NCI-H510A treated with DMSO at 0.1 percent for 48 hours (cell line): ENCODE measurements around the gene HAVCR1.
"Not testable (repeated sequence)": the region's sequence is repeated elsewhere in the genome, so short reads cannot be mapped to it uniquely, and the experiment has no call there.

Experiments
- DNase-seq: peaks from one replicate; lab custom pipeline; 2025; lab: John Stamatoyannopoulos, UW

The HAVCR1 gene

DNA sequence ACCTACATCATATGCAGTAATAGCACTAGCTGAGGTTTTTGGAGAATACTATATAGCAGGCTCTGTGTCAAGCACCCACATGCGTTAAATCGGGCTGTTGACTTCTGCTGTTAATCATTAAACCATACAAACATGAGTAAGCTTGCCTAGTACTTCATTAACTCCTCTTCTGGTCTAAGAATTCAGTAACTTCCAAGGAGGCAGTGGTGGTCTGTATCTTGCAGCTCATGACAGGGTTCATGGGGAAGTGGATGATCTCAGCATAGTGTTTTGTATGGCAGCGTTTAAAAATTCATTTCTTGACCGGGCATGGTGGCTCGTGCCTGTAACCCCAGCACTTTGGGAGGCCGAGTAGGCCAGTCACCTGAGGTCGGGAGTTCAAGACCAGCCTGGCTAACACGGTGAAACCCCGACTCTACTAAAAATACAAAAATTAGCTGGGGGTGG lies at the start of gene HAVCR1:
Gene HAVCR1 (minus strand): TSS at position 24 of the 447 bp plus-strand sequence. CDS start 1,173 bp downstream, outside the sequence.
- DNase-seq, result no peak

DNA sequence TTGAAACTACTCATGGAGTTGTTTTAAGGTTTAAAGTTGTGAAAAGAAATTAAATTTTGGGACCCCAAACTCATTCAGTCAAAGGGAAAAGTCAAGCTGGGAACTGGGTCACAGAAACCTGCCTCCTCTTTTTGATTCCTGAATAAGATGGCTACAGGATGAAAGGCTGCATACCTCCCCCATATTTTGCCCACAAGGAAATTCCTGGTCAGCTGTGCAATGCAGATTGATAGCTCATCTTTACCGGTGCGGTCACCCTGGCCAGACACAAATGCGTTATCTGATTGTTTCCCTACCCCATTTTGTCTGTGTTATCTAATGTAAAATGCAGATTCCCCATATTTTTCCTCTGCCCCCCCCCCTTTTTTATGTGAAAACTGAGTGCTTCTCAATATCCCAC lies 48.6 kb upstream of the HAVCR1 start:
- no peak for DNase-seq

DNA sequence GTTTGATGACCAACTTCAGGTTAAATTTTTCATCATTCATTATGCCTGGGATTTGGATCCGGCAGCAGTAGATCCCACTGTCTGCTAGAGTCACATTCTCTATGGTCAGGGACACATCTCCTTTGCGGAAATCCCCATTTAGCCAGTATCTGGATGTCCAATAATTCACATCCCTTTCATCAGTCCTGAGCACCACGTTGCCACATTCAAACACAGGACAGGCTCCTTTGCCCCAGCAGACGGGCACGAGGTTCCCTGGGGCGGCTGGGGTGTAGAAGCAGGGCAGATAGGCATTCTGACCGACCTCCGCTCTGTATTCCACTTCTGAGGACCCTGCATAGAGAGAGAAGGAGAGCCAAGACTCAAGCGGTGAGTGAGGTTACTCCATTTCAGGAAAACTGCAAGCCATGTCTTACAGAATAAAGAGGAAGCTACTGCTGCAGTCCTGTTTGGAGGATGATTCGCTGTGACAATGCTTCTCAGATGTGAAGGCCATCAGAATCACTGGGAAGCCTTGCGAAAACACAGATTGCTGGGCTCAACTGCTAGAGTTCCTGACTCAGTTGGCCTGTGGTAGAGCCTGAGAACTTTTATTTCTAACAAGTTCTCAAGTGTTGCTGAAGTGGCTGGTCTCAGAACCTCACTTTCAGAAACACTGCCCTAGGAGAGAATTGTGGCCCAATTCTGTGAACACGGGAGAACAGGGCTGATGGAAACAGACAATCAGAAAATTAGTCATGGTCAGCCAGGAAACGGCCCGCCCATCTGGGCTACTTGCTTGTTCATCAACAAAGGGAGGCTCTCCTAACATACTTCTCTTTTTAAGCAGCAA lies 47.9 kb upstream of the HAVCR1 start:
- no peak for DNase-seq

DNA sequence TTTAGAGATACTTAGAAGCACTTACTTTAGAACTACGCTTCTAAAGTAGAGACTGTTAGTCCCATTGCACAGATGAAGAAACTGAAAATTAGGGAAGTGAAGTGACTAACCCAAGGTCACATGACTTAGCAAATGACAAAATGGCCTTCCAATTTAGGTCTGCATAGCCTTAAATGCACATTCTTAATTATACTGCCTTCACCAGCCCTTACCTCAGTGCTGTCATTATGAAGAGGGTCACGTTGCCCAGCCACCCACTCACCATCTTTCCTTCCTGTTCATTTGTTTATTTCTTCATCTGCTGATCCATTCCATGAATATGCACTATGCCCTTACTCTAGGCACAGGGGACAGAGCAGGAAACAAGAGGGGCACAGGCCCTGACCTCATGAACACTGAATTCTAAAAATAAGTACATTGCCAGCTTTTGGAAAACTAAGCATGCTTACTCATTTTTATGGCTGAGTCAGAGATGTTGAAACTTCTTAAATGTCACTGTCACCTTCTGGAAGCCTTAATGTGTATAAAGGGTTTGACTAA lies 41.3 kb upstream of the HAVCR1 start:
- DNase-seq, result no peak

DNA sequence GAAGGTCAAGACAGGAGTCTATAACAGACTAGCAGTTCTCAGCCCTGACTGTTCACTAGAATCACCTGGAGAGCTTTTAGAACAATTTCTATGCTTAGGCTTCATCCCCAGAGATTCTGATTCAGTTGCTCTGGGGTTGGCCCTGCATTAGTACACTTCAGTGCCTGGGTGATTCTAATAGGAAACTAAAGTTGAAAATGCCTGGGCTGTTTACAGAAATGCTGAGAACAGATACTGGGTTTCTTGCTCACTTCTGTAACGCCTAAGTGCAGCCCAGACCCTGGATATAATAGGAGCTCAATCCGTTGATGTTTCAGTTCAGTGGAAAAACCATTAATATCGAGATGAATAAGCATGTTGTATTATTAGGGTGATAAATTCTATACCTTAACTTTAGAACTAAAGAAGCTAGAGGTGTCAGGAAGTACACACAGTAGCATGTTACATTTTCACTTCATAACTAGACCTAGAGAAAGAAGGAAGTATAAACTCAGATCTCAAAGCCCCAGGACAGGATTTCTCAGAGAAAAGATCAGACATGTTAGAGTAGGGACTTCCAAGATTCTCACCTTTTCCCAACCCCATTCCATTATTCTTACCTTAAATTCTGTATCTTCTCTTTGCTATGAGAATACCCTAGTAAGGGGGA lies 29.6 kb upstream of the HAVCR1 start:
- DNase-seq, result no peak

DNA sequence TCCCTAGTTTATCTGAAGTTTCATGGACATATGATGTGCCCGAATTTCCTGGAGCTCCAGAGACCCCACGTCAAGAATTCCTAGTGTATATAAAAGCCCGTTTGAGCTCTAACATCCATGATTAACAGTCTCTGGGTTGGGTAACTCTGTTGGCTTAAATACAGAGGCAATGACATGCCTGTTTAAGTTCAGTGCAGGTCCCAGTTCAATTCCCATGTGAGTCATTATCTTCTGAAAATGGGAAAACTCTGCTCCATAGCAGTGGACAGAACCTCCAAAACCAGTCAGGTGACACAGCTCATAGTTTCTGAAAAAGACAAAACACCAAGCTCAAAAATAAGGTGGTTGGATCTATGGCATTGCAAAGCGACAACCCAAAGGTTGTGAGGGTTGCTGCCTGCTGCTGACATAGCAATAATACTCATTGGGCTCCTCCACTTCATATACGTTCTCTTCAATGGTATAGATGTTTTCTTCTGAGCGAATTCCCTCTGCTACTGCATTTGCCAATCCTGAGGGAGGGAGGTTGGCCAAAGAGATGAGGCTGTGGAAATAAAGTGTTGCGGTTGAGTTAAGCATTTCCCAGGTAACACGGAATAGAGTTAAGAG lies 27.9 kb upstream of the HAVCR1 start:
- DNase-seq, result no peak

DNA sequence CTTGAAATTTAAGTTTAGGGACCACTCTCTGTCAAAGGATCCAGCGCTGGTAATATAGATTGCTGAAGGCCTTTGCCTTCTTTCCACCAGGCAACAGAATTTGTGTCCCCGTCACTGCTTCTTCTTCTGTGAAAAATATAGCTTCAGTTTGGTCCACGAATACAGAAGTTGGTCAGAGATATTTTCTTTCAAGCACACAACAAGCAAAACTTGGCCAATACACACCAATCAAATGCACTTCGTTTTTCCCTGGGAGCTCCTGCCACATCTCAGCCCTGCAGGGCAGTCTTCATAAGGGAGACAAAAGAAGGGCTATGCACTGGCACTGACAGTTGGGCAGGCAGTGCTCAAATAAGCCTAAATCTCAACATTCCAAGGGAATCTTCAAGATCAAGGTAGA lies 27.0 kb upstream of the HAVCR1 start:
- DNase-seq, result no peak

DNA sequence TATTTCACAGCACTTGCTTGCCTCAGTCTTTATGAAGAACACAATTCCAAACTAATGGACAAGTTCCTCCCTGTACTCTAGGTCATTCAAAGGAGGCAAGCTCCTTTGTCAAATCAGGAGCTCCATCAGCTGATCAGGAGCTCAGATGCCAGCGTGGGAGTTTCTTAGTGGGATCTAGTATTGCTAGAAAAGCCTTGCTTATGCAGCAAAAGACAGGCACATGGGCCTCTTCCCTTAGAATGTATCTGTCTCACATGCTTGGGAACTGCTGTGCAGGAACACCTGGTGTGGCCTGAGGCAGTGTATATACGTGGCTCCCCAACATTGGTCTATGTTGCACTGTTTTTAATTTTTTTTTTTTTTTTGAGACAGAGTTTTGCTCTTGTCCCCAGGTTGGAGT lies 21.4 kb upstream of the HAVCR1 start:
- no peak for DNase-seq

DNA sequence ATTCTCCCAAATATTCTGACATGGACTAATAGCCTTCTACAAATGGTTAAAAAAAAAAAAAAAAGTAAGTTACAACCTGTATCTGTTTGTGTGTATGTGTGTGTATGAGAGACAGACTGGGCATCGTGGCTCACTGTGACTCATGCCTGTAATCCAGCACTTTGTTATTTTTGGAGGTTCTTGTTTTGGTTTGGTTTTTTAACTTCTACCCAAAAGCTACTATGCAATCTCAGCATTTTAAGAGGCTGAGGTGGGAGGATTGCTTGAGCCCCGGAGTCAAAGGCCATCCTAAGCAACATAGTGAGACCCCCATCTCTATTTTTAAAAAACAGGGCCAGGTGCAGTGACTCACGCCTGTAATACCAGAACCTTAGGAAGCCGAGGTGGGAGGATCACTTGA lies 17.6 kb upstream of the HAVCR1 start:
- no peak for DNase-seq

DNA sequence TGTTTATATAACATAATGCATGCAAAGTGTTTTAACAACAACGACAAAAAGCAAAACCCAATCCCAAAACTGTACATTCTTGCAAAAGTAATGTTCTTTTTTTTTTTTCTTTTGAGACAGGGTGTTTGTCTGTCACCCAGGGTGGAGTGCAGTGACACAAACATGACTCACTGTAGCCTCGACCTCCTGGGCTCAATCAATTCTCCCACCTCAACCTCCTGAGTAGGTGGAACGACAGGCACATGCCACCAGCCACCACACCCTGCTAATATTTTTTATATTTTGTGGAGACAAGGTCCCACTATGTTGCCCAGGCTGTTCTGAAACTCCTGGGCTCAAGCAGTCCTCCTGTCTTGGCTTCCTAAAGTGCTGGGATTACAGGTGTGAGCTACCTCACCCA lies 13.6 kb upstream of the HAVCR1 start:
- no peak for DNase-seq

DNA sequence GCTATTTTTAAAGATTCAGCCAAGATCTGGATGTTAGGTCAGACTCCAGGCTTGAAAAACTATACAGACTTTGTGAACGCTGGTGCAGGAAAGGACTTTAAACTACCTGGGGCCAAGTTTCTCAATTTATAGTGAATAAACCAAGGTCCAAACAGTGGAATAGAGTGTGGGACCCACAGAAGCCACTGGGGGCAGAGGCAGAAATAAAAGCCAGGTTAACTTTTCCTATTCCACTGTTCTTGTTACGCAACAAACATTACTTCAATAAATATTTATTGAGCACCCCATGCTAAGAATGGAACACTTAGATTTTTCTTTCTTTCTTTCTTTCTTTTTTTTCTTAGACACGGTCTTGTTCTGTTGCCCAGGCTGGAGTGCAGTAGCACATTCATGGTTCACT lies 11.0 kb upstream of the HAVCR1 start:
- no peak for DNase-seq

DNA sequence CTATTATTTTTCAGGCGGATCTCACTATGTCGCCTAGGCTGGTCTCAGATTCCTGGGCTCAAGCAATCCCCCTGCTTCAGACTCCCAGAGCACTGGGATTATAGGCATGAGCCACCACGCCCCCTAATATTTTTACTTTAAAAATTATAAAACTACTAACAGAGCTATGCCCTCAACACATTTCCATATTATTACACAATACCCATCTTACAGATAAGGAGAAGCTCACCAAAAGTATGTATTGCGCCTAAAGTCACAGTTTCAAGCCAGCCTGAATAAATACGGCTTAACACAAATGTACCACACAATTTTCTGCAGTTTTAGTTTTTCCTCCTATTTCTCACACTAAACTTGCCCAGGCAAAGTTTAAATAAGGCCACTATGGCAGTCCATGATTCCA lies 9.9 kb upstream of the HAVCR1 start:
- DNase-seq, result no peak

DNA sequence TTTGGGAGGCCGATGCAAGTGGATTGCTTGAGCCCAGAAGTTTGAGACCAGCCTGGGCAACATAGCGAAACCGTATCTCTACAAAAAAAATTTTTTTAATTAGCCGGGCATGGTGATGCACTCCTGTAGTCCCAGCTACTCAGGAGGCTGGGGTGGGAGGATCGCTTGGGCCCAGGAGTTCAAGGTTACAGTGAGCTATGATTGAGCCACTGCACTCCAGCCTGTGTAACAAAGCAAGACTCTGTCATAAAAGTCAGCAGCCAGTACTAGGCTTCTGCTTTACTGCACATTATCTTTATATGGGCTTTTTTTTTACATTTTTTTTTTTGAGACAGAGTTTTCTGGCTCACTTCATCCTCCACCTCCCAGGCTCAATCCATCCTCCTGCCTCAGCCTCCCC lies 9.4 kb upstream of the HAVCR1 start:
- no peak for DNase-seq

DNA sequence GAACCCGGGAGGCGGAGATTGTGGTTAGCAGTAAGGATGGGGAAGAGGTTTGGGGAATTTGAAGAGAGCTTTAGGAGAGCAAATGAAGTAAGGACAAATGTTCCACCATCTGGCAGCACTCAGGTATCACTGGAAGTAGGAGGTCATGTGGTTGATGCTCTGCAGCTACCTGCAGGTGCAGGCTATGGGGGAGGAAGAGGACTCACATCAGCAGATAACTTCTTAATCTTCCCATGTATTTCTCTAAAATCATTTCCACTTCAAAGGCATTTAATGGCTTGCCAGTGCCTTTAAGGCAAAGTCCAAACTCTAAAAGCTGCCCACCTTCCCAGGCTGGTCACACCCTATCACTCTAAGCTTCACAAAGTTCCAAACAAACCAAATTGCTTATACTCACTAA lies 8.1 kb upstream of the HAVCR1 start:
- no peak for DNase-seq

DNA sequence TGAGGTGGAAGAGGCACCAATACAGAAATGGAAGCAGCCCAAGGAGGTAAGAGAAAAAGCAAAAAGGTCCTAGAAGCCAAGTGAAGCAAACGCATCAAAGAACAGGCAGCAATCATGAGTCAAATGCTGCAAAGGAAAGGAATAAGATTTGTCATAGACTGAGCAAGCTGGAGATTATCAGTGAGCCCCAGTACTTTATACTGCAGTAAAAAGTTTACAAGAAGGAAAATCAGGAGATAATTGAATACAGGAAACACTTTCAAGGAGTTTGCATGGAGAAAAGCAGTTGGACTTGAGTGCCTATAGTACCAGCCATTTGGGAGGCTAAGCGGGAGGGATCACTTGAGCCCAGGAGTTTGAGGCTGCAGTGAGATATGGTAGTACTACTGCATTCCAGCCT lies 7.2 kb upstream of the HAVCR1 start:
- DNase-seq, result no peak

DNA sequence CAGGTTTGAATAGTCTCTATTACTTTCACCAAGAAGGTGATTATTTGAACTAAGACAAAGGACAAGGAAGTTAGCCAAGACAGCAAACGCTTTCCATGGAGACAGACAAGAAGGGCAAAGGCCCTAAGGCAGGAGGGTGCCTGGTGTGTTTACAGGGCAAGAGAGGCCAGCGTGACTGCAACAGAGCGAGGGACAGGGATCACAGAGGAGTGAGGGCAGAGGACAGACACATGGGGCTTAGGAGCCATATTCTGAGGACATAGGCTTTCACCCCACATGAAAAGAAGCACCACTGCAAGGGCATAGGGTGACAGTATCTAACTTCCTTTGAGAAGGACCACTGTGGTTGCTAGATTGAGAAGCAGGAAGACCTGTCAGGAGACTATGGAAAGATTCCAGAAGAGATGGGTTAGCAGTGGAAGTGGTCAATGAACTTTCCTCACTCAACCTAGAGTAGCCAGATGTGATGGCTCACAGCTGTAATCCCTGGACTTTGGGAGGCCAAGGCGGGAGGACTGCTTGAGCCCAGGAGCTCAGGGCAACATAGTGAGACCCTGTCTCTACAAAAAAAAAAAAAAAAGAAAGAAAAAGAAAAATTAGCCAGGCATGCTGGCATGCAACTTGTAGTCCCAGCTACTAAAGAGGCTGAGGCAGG lies 5.0 kb upstream of the HAVCR1 start:
- no peak for DNase-seq

DNA sequence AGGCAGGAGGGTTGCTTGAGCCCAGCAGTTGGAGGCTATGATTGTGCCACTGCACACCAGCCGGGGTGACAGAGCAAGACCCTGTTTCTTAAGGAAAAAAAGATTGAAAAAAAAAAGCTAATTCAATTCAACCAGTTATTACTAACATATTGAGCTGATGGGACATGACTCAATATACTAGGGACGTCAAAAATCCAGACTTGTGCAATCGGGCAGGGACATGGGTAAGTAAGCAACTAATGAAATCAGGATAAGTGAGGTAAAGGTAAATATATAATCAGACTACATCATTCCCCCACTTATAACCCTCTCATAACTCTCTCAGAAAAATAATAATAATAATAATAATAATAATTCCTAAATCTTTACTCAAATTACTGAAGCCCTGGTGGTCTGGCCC lies 975 bp upstream of the HAVCR1 start:
- DNase-seq, result no peak

DNA sequence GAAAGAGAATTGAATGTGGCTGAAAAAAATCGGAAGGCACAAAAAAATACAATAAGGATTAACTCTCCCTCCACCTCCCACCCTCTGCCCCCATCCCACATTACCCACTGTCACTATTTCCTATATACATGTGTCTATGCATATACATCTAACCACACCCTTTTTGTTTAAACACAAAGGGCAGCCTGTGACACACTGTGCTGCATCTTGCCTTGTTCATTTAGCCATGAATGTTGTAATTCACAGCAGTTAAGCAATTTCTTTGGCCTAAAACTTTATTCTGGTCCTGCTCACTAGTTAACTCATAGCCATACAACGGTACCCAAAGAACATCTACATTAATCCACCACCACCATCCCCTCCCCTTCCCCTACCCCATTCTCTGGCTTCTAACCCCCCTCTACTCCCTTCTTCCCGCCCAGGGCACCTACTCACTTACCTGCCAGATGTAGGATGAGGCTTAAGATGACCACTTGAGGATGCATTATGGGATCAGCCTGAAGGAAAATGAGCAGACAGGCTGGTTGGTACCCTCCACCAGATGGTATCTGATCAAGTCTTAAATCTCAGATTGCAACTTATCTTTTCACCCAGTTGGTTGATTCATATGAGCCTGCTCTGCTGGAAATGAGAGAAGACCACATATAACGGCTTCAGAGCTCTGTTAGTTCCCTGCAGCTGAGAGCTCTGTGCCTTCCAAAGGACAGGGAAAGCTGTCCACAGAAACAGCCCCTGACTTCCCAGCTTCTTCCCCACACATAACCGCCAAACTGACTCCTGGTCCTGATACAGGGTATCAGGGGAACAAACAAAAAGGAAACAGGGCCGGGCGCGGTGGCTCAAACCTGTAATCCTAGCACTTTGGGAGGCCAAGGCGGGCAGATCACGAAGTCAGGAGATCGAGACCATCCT lies 1.2 kb downstream of the HAVCR1 start:
- DNase-seq, result no peak

DNA sequence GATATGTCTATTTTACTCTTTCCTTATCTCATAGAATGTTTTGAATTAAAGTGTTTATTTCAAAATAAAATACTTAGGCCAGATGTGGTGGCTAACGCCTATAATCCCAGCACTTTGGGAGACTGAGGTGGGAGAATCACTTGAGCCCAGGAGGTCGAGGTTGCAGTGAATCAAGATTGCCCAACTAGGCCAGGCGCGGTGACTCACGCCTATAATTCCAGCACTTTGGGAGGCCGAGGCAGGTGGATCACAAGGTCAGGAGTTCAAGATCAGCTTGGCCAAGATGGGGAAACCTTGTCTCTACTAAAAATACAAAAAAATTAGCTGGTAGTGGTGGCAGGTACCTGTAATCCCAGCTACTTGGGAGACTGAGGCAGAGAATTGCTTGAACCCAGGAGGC lies 2.1 kb downstream of the HAVCR1 start:
- not testable (repeated sequence) for DNase-seq

DNA sequence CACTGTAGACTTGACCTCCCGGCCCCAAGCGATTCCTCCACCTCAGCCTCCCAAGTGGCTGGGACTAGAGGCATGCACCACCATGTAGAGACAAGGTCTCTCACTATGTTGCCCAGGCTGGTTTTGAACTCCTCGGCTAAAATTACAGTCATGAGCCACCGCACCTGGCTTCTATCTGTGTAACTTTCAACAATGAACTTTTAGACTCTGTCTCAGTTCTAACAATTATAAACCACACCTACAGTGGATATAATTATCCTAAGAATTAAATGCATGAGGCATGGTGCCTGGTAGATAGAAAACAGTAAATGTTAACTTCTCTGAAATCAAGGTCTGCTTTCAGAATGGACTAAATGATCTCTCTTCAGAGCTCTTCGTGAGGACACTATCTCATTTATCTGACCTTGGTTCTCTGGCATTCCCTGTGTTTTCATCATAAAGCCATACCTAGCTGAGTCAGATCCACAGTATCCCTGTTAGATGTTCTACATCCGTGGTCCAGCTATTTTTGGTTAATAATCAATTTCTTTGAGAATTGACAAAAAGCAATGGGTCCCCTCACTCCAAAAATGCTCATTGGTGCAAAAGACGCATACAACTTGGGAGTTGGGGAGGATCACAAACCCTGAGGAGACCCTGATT lies 7.2 kb downstream of the HAVCR1 start:
- DNase-seq, result no peak

DNA sequence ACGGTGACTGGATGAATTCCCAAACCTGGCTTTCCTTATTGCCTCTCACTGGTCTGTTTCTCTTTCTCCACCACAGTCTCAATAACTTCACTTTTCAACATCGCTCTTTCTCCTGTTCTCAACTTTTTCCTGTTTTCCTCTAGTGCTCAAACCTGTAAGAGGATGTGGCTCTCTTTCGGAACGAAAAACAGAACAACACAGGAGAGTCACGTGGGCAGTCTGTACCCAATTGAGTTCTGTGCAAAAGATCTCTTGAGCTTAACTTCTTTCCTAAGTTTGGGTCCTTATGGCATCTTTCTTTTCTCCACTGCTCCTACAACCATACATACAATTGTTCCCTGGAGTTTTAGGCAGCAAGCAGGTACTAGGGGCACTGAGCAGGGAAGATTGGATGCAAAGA lies 8.9 kb downstream of the HAVCR1 start:
- DNase-seq, result no peak
